H4 (cell line): ENCODE results near the gene UMPS. TPM values are rescaled to one million over a fixed set of nuclear protein-coding genes. Genes with fewer than 3 reads are reported as not detected.
"Not testable (repeated sequence)": the region's sequence is repeated elsewhere in the genome, so short reads cannot be mapped to it uniquely, and the experiment has no call there.

ENCODE experiments used
- DNase-seq: peaks from one replicate; pipeline ENCODE4 v3.0.0-alpha.2; 2015; ENCODE audit warnings: low spot score
- total RNA-seq: library from RNA; depleted of rRNA; stranded (reverse); fragments of >200 nt; shearing (Covaris generic); gene quantifications from 2 replicates; pipeline ENCODE4 v1.2.3, GENCODE V29; 2014

The UMPS gene
- total RNA-seq, 1 experiment from 2014 or later = 51.0 TPM

GRCh38 chr3:124707223-124707622 lies 23.0 kb upstream of the UMPS start:
- not testable (repeated sequence) for DNase-seq

- DNase-seq = peak; percentile 42
Observed at GRCh38 chr3:124707656-124708062, 22.6 kb upstream of the UMPS start.

- DNase-seq = no peak
Observed at GRCh38 chr3:124714223-124714853, 15.9 kb upstream of the UMPS start.

GRCh38 chr3:124722589-124722988 lies 7.7 kb upstream of the UMPS start:
- DNase-seq = no peak

- no peak for DNase-seq
Observed at GRCh38 chr3:124730941-124731297, 667 bp downstream of the UMPS start.

GRCh38 chr3:124731760-124732159 lies 1.5 kb downstream of the UMPS start:
- DNase-seq = no peak

GRCh38 chr3:124741027-124741426 lies 10.8 kb downstream of the UMPS start:
- no peak for DNase-seq

GRCh38 chr3:124745756-124746155 lies 15.5 kb downstream of the UMPS start:
- no peak for DNase-seq

GRCh38 chr3:124747111-124747981 lies 17.1 kb downstream of the UMPS start:
- no peak for DNase-seq

GRCh38 chr3:124748560-124749198 lies 18.4 kb downstream of the UMPS start:
- no peak for DNase-seq

GRCh38 chr3:124749877-124750276 lies 19.6 kb downstream of the UMPS start:
- not testable (repeated sequence) for DNase-seq

GRCh38 chr3:124751501-124751900 lies 21.2 kb downstream of the UMPS start:
- no peak for DNase-seq

GRCh38 chr3:124752051-124752450 lies 21.8 kb downstream of the UMPS start:
- no peak for DNase-seq

- DNase-seq = not testable (repeated sequence)
Observed at GRCh38 chr3:124757926-124758325, 27.7 kb downstream of the UMPS start.

- no peak for DNase-seq
Observed at GRCh38 chr3:124758851-124759635, 28.8 kb downstream of the UMPS start.

GRCh38 chr3:124759666-124760401 lies 29.6 kb downstream of the UMPS start:
- DNase-seq = no peak

- DNase-seq = no peak
Observed at GRCh38 chr3:124760601-124761000, 30.3 kb downstream of the UMPS start.

GRCh38 chr3:124761250-124761796 lies 31.1 kb downstream of the UMPS start:
- DNase-seq = peak; percentile 81

GRCh38 chr3:124761935-124762660 lies 31.8 kb downstream of the UMPS start:
- no peak for DNase-seq

GRCh38 chr3:124762661-124763011 lies 32.4 kb downstream of the UMPS start:
- no peak for DNase-seq
